Smooth muscle cell (in vitro differentiated cells): Measurements from ENCODE around the gene ELMOD1. TPM values are rescaled to one million over a fixed set of nuclear protein-coding genes. Genes with fewer than 3 reads are reported as not detected.

ENCODE experiments used
- DNase-seq: peaks from one replicate; lab custom pipeline; 2025; ENCODE audit not compliant: unreplicated experiment; lab: John Stamatoyannopoulos, UW
- H2AFZ ChIP-seq: fragments of 200-600 bp; sonication (generic); 2 replicates; pipeline ENCODE4 v1.6.0; 2016; ENCODE audit warnings: antibody characterized with exemption, low read depth, mild to moderate bottlenecking
- H3F3A ChIP-seq: fragments of 200-600 bp; sonication (generic); 2 replicates; pipeline ENCODE4 v1.6.0; 2017; ENCODE audit warnings: antibody characterized with exemption, low read depth
- H3K27ac ChIP-seq: fragments of 200-600 bp; sonication (generic); 2 replicates; pipeline ENCODE4 v1.5.1; 2016; ENCODE audit warnings: low read depth, mild to moderate bottlenecking
- H3K27me3 ChIP-seq: fragments of 200-600 bp; sonication (generic); 2 replicates; pipeline ENCODE4 v1.6.1; 2016; ENCODE audit warnings: low read depth, mild to moderate bottlenecking
- H3K36me3 ChIP-seq: fragments of 200-600 bp; sonication (generic); 2 replicates; pipeline ENCODE4 v1.5.1; 2016; ENCODE audit warnings: low read depth
- H3K4me1 ChIP-seq: fragments of 200-600 bp; sonication (generic); 2 replicates; pipeline ENCODE4 v1.5.1; 2016; ENCODE audit warnings: low read depth
- H3K4me2 ChIP-seq: fragments of 200-600 bp; sonication (generic); 2 replicates; pipeline ENCODE4 v1.6.0; 2016; ENCODE audit warnings: mild to moderate bottlenecking
- H3K4me3 ChIP-seq: fragments of 200-600 bp; sonication (generic); 2 replicates; pipeline ENCODE4 v1.5.1; 2016; ENCODE audit warnings: mild to moderate bottlenecking
- H3K79me2 ChIP-seq: fragments of 200-600 bp; sonication (generic); 2 replicates; pipeline ENCODE4 v1.6.0; 2016; ENCODE audit warnings: low read depth, mild to moderate bottlenecking
- H3K9ac ChIP-seq: fragments of 200-600 bp; sonication (generic); 2 replicates; pipeline ENCODE4 v1.6.0; 2016; ENCODE audit warnings: low read depth
- H3K9me3 ChIP-seq: fragments of 200-600 bp; sonication (generic); replicated peaks from 2 replicates; pipeline ENCODE4 v1.5.1; 2016; ENCODE audit warnings: low read depth
- H4K20me1 ChIP-seq: fragments of 200-600 bp; sonication (generic); 2 replicates; pipeline ENCODE4 v1.6.0; 2016; ENCODE audit warnings: low read depth
- WGBS: methylation state at CpG from one replicate; pipeline ENCODE4 v1.1.7; 2016; ENCODE audit warnings: low lambda C conversion rate; 5-methylcytosine and 5-hydroxymethylcytosine counted together
- polyA plus RNA-seq: library from polyadenylated mRNA; unstranded; fragments of >200 nt; fragmentation: Nextera tagmentation; extraction: Ambion mirVana; gene quantifications from 2 replicates; pipeline ENCODE4 v1.2.1, GENCODE V29; 2016
- total RNA-seq: library from RNA; depleted of rRNA; stranded (reverse); fragments of >200 nt; gene quantifications from 2 replicates; pipeline ENCODE4 v1.2.3, GENCODE V29; 2014
- TF ChIP-seq, protein P1 (sequence below): fragments of 200-600 bp; sonication (generic); IDR thresholded peaks from 2 replicates; pipeline ENCODE4 v1.5.1; 2017; ENCODE audit warnings: borderline replicate concordance, mild to moderate bottlenecking, antibody characterized with exemption; ENCODE audit not compliant: insufficient read depth, poor library complexity, severe bottlenecking

Gene ELMOD1
- total and polyA plus RNA-seq, 2 experiments from 2014 or later: 0.24 to 0.94 TPM

DNA sequence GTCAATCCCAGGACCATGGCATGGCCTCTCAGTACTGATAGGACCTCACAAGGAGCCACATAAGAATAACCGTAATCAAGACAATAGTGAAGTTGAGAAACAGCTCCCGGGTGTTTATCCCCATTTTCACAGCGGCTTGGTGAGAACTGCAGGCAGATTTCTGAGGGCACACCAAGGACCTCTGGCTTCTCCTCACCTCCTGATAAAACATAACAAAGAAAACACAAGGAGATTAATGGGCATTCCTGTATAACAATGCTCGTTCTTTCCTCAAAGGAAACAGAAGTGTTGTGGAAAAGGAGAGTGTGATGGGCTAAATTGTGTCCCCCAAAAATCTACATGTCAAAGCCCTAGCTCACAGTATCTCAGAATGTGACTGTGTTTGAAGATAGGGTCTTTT, 116.9 kb downstream of the ELMOD1 start:
- Histone ChIP-seq H3K27me3 (no peaks in the 10 kb centered on the region), H3K4me3 (no peak overlapping the region), H3K4me2 (no peak overlapping the region), H3K9ac (no peak overlapping the region), H3K9me3 (no peaks in the 10 kb centered on the region), H4K20me1 (no peaks in the 10 kb centered on the region), H3K27ac (no peak overlapping the region), H3F3A (peaks cover 3% of the 10 kb centered on the region), H3K4me1 (no peaks in the 10 kb centered on the region), H3K79me2 (no peaks in the 10 kb centered on the region), H3K36me3 (no peaks in the 10 kb centered on the region), H2AFZ (no peak overlapping the region)
- no peak for DNase-seq
- WGBS: 69% methylated on average over 4 of the region's 4 CpGs
- TF ChIP-seq, protein P1, sequence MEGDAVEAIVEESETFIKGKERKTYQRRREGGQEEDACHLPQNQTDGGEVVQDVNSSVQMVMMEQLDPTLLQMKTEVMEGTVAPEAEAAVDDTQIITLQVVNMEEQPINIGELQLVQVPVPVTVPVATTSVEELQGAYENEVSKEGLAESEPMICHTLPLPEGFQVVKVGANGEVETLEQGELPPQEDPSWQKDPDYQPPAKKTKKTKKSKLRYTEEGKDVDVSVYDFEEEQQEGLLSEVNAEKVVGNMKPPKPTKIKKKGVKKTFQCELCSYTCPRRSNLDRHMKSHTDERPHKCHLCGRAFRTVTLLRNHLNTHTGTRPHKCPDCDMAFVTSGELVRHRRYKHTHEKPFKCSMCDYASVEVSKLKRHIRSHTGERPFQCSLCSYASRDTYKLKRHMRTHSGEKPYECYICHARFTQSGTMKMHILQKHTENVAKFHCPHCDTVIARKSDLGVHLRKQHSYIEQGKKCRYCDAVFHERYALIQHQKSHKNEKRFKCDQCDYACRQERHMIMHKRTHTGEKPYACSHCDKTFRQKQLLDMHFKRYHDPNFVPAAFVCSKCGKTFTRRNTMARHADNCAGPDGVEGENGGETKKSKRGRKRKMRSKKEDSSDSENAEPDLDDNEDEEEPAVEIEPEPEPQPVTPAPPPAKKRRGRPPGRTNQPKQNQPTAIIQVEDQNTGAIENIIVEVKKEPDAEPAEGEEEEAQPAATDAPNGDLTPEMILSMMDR: no peak

- no peaks in the 10 kb centered on the region for H3K27me3 ChIP-seq
- no peak overlapping the region for H3K4me2 ChIP-seq
- H2AFZ ChIP-seq: no peak overlapping the region
- no peaks in the 10 kb centered on the region for H3K79me2 ChIP-seq
- no peak overlapping the region for H3K4me3 ChIP-seq
- H3K9me3 ChIP-seq: no peaks in the 10 kb centered on the region
- no peaks in the 10 kb centered on the region for H4K20me1 ChIP-seq
- no peak overlapping the region for H3K9ac ChIP-seq
- no peaks in the 10 kb centered on the region for H3K36me3 ChIP-seq
- peaks cover 3% of the 10 kb centered on the region for H3F3A ChIP-seq
- TF ChIP-seq, protein P1: no peak
- 79% methylated on average over 3 of the region's 3 CpGs for WGBS
- no peaks in the 10 kb centered on the region for H3K4me1 ChIP-seq
- DNase-seq: no peak
- no peak overlapping the region for H3K27ac ChIP-seq
Observed at GRCh38 chr11:107708792-107709191, 117.8 kb downstream of the ELMOD1 start.

- Histone ChIP-seq H3K36me3 (no peaks in the 10 kb centered on the region), H3F3A (peaks cover 3% of the 10 kb centered on the region), H2AFZ (no peak overlapping the region), H3K4me3 (no peak overlapping the region), H4K20me1 (no peaks in the 10 kb centered on the region), H3K9me3 (no peaks in the 10 kb centered on the region), H3K27me3 (no peaks in the 10 kb centered on the region), H3K9ac (no peak overlapping the region), H3K79me2 (no peaks in the 10 kb centered on the region), H3K4me1 (no peaks in the 10 kb centered on the region), H3K4me2 (peak overlapping the region; percentile 32), H3K27ac (no peak overlapping the region)
- TF ChIP-seq, protein P1: no peak
- WGBS: 13% methylated on average over 1 of the region's 1 CpG
- DNase-seq: no peak
Observed at GRCh38 chr11:107710301-107710700, 119.4 kb downstream of the ELMOD1 start.
